PC-3 (cell line): ENCODE measurements around the gene TNNT1. TPM values are rescaled to one million over a fixed set of nuclear protein-coding genes. Genes with fewer than 3 reads are reported as not detected.
A peak's percentile ranks its signal among the peaks of the same experiment; 100 is the strongest.

ENCODE experiments used
- ATAC-seq: fragments of 200-7000 bp; cut with Tn5 transposase; 2 replicates; pipeline ENCODE4 v1.9.1; 2020; ENCODE audit warnings: mild to moderate bottlenecking, moderate library complexity
- Bru-seq: library from RNA; stranded (reverse); fragments of 400-500 nt; gene quantifications from one replicate; lab custom pipeline; 2021; lab: Mats Ljungman, UMichigan
- BruChase-seq, 2 experiments: library from RNA; stranded (reverse); fragments of 400-500 nt; gene quantifications; one replicate each; lab custom pipeline; 2021; lab: Mats Ljungman, UMichigan
- BruUV-seq: library from RNA; stranded (reverse); fragments of 400-500 nt; replicated peaks from 2 replicates; lab custom pipeline; 2021; lab: Mats Ljungman, UMichigan
- CTCF ChIA-PET: fragments of 300-600 bp; sonication (Branson Sonifier 250); formaldehyde crosslinking; loops from one replicate; lab custom pipeline; 2022; ENCODE audit warnings: antibody characterized with exemption; lab: Charles Lee
- POLR2A ChIA-PET: fragments of 300-600 bp; sonication (Branson Sonifier 250); formaldehyde crosslinking; loops from one replicate; lab custom pipeline; 2022; ENCODE audit warnings: antibody characterized with exemption; ENCODE audit not compliant: unreplicated experiment; lab: Charles Lee
- DNase-seq: peaks from one replicate; pipeline ENCODE4 v3.0.0-alpha.2; 2015
- H2AFZ ChIP-seq: fragments of 300-600 bp; sonication (generic); 2 replicates; pipeline ENCODE4 v1.6.0; 2016; ENCODE audit warnings: antibody characterized with exemption, low read length
- H3F3A ChIP-seq: fragments of 300-600 bp; sonication (generic); one replicate; pipeline ENCODE4 v1.6.0; 2017; ENCODE audit warnings: antibody characterized with exemption, low read length, control low read depth, mild to moderate bottlenecking; ENCODE audit not compliant: unreplicated experiment
- H3K27ac ChIP-seq: fragments of 300-600 bp; sonication (generic); 2 replicates; pipeline ENCODE4 v1.5.1; 2016; ENCODE audit warnings: mild to moderate bottlenecking, low read length
- H3K27me3 ChIP-seq: fragments of 300-600 bp; sonication (generic); 2 replicates; pipeline ENCODE4 v1.6.1; 2016; ENCODE audit warnings: low read length, mixed read lengths
- H3K36me3 ChIP-seq: fragments of 300-600 bp; sonication (generic); 2 replicates; pipeline ENCODE4 v1.6.1; 2016; ENCODE audit warnings: low read depth, mixed run types, low read length, mixed read lengths
- H3K4me1 ChIP-seq: fragments of 300-600 bp; sonication (generic); 2 replicates; pipeline ENCODE4 v1.5.1; 2016; ENCODE audit warnings: low read length; ENCODE audit not compliant: insufficient read depth
- H3K4me2 ChIP-seq: fragments of 300-600 bp; sonication (generic); 2 replicates; pipeline ENCODE4 v1.6.0; 2016; ENCODE audit warnings: low read length
- H3K4me3 ChIP-seq: fragments of 300-600 bp; sonication (generic); 2 replicates; pipeline ENCODE4 v1.5.1; 2016; ENCODE audit warnings: mild to moderate bottlenecking, low read length, mixed read lengths
- H3K79me2 ChIP-seq: fragments of 300-600 bp; sonication (generic); 2 replicates; pipeline ENCODE4 v1.6.1; 2017; ENCODE audit warnings: low read length, mixed read lengths
- H3K9ac ChIP-seq: fragments of 300-600 bp; sonication (generic); 2 replicates; pipeline ENCODE4 v1.6.0; 2016; ENCODE audit warnings: mild to moderate bottlenecking, low read length
- H3K9me2 ChIP-seq: fragments of 300-600 bp; sonication (generic); replicated peaks from 2 replicates; pipeline ENCODE4 v1.6.1; 2016; ENCODE audit warnings: mixed run types, low read length, mixed read lengths
- H3K9me3 ChIP-seq: fragments of 300-600 bp; sonication (generic); 2 replicates; pipeline ENCODE4 v1.6.1; 2016; ENCODE audit warnings: low read length, mixed read lengths
- H4K20me1 ChIP-seq: fragments of 300-600 bp; sonication (generic); 2 replicates; pipeline ENCODE4 v1.6.1; 2016; ENCODE audit warnings: low read length, mixed read lengths
- EZH2 ChIP-seq: fragments of 300-600 bp; sonication (generic); IDR thresholded peaks from one replicate; pipeline ENCODE4 v1.6.1; 2017; ENCODE audit warnings: antibody characterized with exemption, mild to moderate bottlenecking, low read length; ENCODE audit not compliant: unreplicated experiment
- EZH2phosphoT487 ChIP-seq: fragments of 300-600 bp; sonication (generic); IDR thresholded peaks from 2 replicates; pipeline ENCODE4 v1.6.1; 2018; ENCODE audit warnings: mild to moderate bottlenecking, antibody characterized with exemption, low read length, borderline replicate concordance
- intact Hi-C: fragments of 100-400 bp; cut with micrococcal nuclease; formaldehyde crosslinking; loops from 2 replicates; pipeline ENCODE4 v1.9.0; 2023
- long read RNA-seq: library from polyadenylated mRNA; unstranded; transcript quantifications from one replicate; pipeline ENCODE4 v2.0.0, GENCODE V29; 2021; ENCODE audit not compliant: unreplicated experiment
- total RNA-seq: library from RNA; depleted of rRNA; stranded (reverse); fragments of >200 nt; gene quantifications from 2 replicates; pipeline ENCODE4 v1.2.3, GENCODE V29; 2014; rRNA removed
- TF ChIP-seq, protein P1 (sequence below): fragments of 300-600 bp; sonication (generic); conservative IDR thresholded peaks from 2 replicates; pipeline ENCODE4 v1.5.1; 2017; ENCODE audit warnings: antibody characterized with exemption, low read depth, mild to moderate bottlenecking, low read length

Gene TNNT1, protein sequence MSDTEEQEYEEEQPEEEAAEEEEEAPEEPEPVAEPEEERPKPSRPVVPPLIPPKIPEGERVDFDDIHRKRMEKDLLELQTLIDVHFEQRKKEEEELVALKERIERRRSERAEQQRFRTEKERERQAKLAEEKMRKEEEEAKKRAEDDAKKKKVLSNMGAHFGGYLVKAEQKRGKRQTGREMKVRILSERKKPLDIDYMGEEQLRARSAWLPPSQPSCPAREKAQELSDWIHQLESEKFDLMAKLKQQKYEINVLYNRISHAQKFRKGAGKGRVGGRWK
- total RNA-seq (266 and 317 TPM in 2 replicates), Bru-seq, nascent RNA (percentile 85 among the genes with signal in this experiment), BruChase-seq, experiment 1, labeled RNA remaining after a 6-hour chase (percentile 83 among the genes with signal in this experiment), BruChase-seq, experiment 2, labeled RNA remaining after a 2-hour chase (percentile 73 among the genes with signal in this experiment)
- long read RNA-seq, transcript TNNT1-204 (10 exons, 995 nt) = major isoform, 91 of 450 reads
- long read RNA-seq, transcript TNNT1-208 (11 exons, 1,065 nt) = minor isoform, 38 of 450 reads
- long read RNA-seq, partial matches to known transcripts = 214 of 450 reads
- long read RNA-seq, other reads (novel, unspliced or antisense) = 105 of 450 reads

DNA sequence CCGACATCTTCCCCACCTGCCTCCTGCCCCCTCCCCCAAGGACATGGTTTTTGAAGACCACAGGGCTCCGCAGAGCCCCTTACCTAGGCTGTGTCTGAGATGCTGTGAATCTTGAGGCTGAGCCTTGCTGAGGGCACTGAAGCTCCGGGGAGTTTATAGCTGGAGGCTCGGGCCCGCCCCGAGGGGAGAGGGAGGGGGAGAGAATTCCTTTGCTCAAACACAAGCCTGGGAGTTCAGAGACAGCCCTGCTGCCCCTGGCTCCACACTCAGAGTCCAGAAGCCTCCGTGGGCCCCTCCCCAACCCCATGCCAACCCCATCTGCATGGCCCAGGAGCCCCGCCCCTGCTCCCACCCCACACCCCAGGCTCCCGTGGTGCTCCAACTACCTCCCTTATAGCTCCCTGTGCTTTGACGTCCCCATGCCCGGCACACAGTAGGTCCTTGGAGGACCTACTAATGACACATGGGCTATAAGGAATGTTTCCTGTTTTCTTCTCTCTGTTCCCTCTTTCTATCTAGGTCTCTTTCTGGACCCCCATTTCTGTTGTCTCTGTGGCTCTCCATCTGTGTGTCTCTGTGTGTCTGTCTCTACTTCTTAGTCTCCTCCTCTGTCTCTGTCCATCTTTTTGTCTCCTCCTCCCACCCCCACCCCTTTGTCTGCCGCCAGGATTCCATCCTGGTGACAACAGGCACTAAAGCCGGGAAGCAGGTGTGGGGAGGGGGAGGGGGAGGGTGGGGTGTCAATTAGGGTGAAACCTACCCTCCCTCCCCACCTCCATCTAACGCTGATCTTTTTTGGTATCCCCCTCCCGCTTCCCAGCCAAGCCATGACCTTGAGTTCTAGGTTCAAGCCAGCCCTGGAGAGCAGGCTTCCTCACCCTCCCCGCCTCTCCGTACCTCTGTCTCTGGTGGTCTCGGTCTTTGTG, at the start of gene TNNT1:
TNNT1 (minus strand) TSS at position 129 of the 926 bp plus-strand sequence. CDS start 2,049 bp downstream, outside the sequence.
- Histone ChIP-seq H3K4me3 (no peak within 1 kb of the TSS), H3K9me2 (no peaks in the 10 kb centered on the region), H3K4me1 (peaks cover 6% of the 10 kb centered on the region; the same call in 1 of the 2 replicates), H3K27ac (no peak within 1 kb of the TSS), H3K36me3 (no peaks in the 10 kb centered on the region), H3K4me2 (no peak within 1 kb of the TSS), H4K20me1 (no peaks in the 10 kb centered on the region), H3K9me3 (no peaks in the 10 kb centered on the region), H3K27me3 (no peaks in the 10 kb centered on the region), H3K79me2 (0 out of 2 replicates have a peak, but pooled peaks cover 3% of the 10 kb centered on the region), H3K9ac (no peak within 1 kb of the TSS), H3F3A (peaks cover 5% of the 10 kb centered on the region), H2AFZ (no peak within 1 kb of the TSS)
- BruUV-seq = no TSS peak
- ChIA-PET CTCF (interaction anchor here (0.5 to 1.0 kb wide), 2 partner anchors 12 to 108 kb away, joined by 3 to 4 read pairs; no protein-coding TSS in a partner anchor), POLR2A (no interaction called here)
- TF ChIP-seq EZH2phosphoT487 = no peak
- TF ChIP-seq, protein P1, sequence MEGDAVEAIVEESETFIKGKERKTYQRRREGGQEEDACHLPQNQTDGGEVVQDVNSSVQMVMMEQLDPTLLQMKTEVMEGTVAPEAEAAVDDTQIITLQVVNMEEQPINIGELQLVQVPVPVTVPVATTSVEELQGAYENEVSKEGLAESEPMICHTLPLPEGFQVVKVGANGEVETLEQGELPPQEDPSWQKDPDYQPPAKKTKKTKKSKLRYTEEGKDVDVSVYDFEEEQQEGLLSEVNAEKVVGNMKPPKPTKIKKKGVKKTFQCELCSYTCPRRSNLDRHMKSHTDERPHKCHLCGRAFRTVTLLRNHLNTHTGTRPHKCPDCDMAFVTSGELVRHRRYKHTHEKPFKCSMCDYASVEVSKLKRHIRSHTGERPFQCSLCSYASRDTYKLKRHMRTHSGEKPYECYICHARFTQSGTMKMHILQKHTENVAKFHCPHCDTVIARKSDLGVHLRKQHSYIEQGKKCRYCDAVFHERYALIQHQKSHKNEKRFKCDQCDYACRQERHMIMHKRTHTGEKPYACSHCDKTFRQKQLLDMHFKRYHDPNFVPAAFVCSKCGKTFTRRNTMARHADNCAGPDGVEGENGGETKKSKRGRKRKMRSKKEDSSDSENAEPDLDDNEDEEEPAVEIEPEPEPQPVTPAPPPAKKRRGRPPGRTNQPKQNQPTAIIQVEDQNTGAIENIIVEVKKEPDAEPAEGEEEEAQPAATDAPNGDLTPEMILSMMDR = no peak
- TF ChIP-seq EZH2 = no peak
- ATAC-seq (no peak), DNase-seq (peak; percentile 25)
- intact Hi-C loops = no loop called here

DNA sequence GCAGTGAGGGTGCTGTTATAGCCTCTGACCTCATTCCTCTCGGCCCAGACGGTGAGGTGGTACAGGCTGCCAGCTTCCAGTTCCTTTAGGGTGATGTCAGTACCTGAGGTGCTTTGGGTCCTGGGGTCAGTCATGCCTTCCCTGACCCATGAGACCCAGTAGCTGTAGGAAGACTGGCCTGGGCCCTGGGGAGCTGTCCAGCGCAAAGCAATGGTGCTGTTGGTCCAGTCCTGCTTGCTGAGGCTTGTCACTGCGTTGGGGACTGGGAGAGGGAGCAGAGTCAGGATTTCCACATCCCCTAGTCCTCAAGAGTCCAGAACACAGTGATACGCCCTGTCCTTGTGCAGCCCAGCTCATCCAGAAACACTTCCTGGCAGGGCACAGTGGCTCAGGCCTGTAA, 49.6 kb upstream of the TNNT1 start:
- no peaks in the 10 kb centered on the region for H3K9me3 ChIP-seq
- no peak overlapping the region for H3K9ac ChIP-seq
- H3K9me2 ChIP-seq = no peaks in the 10 kb centered on the region
- TF ChIP-seq, protein P1 = no peak
- no peak for TF ChIP-seq EZH2
- no peak for TF ChIP-seq EZH2phosphoT487
- no peaks in the 10 kb centered on the region for H3F3A ChIP-seq
- ChIA-PET CTCF (no interaction called here), POLR2A (no interaction called here)
- H3K4me1 ChIP-seq = no peaks in the 10 kb centered on the region
- no TSS peak for BruUV-seq
- no peaks in the 10 kb centered on the region for H3K27me3 ChIP-seq
- no peak overlapping the region for H3K27ac ChIP-seq
- H3K79me2 ChIP-seq = no peaks in the 10 kb centered on the region
- no peaks in the 10 kb centered on the region for H3K36me3 ChIP-seq
- no peak overlapping the region for H2AFZ ChIP-seq
- no peak overlapping the region for H3K4me3 ChIP-seq
- no peak overlapping the region for H3K4me2 ChIP-seq
- ATAC-seq (no peak), DNase-seq (no peak)
- H4K20me1 ChIP-seq = no peaks in the 10 kb centered on the region
- intact Hi-C loops = no loop called here
